GM12878 (cell line): ENCODE data around the gene CYP26C1. TPM values are rescaled to one million over a fixed set of nuclear protein-coding genes. Genes with fewer than 3 reads are reported as not detected.

Experiments used
- ATAC-seq: fragments of 200-7000 bp; cut with Tn5 transposase; 3 replicates; pipeline ENCODE4 v1.9.1; 2020; ENCODE audit warnings: mild to moderate bottlenecking, moderate library complexity
- BruUV-seq: library from RNA; stranded (reverse); fragments of 400-500 nt; replicated peaks from 2 replicates; lab custom pipeline; 2021; lab: Mats Ljungman, UMichigan
- CTCF ChIA-PET: fragments of 300-600 bp; sonication (Branson Sonifier 250); formaldehyde crosslinking; extraction: SDS; loops from one replicate; lab custom pipeline; 2021; ENCODE audit warnings: inconsistent platforms; lab: Yijun Ruan, JAX
- POLR2A ChIA-PET: fragments of 350-600 bp; formaldehyde crosslinking; extraction: SDS; loops from one replicate; lab custom pipeline; 2021; ENCODE audit warnings: inconsistent platforms; lab: Charles Lee
- RAD21 ChIA-PET: fragments of 300-600 bp; sonication (Branson Sonifier 250); formaldehyde crosslinking; loops from one replicate; lab custom pipeline; 2023; ENCODE audit warnings: antibody characterized with exemption; ENCODE audit not compliant: unreplicated experiment; lab: Charles Lee
- SMC1A ChIA-PET: fragments of 300-600 bp; sonication (Branson Sonifier 250); formaldehyde crosslinking; loops from one replicate; lab custom pipeline; 2023; ENCODE audit not compliant: unreplicated experiment, uncharacterized antibody; lab: Charles Lee
- DNase-seq: peaks from one replicate; pipeline ENCODE4 v3.0.0-alpha.2; 2011; ENCODE audit warnings: low read depth, low spot score
- FAIRE-seq: peaks from 3 replicates; lab custom pipeline; 2011; peaks lifted over from hg19 to GRCh38; lab: Jason Lieb, UNC
- H2AFZ ChIP-seq: 2 replicates; pipeline ENCODE4 v1.6.0; 2011; ENCODE audit warnings: low read depth, low read length, control low read depth; ENCODE audit not compliant: control insufficient read depth
- H3K27ac ChIP-seq: 2 replicates; pipeline ENCODE4 v1.5.1; 2011; ENCODE audit warnings: control low read depth; ENCODE audit not compliant: control insufficient read depth, insufficient read depth
- H3K27me3 ChIP-seq, 2 experiments: replicated peaks in 1 of 2; 2 replicates each; pipeline versions ENCODE4 v1.6.0 to v1.6.1; 2011; ENCODE audit warnings: low read length in 1 of 2; ENCODE audit not compliant: control insufficient read depth in 2 of 2, insufficient read depth in 2 of 2
- H3K36me3 ChIP-seq, 2 experiments: 2 replicates each; pipeline ENCODE4 v1.5.1; 2011; ENCODE audit warnings: low read length in 1 of 2; ENCODE audit not compliant: control insufficient read depth in 2 of 2, insufficient read depth in 2 of 2
- H3K4me1 ChIP-seq: 2 replicates; pipeline ENCODE4 v1.6.1; 2011; ENCODE audit warnings: mild to moderate bottlenecking, low read length, moderate library complexity, mixed read lengths; ENCODE audit not compliant: control insufficient read depth, insufficient read depth
- H3K4me2 ChIP-seq: 2 replicates; pipeline ENCODE4 v1.6.0; 2011; ENCODE audit warnings: control low read depth; ENCODE audit not compliant: control insufficient read depth, insufficient read depth
- H3K4me3 ChIP-seq: fragments of 200-600 bp; sonication (generic); 2 replicates; pipeline ENCODE4 v1.5.1; 2016
- H3K79me2 ChIP-seq: 2 replicates; pipeline ENCODE4 v1.6.0; 2011; ENCODE audit warnings: low read length; ENCODE audit not compliant: control insufficient read depth, insufficient read depth
- H3K9ac ChIP-seq: 2 replicates; pipeline ENCODE4 v1.8.0; 2011; ENCODE audit warnings: low read length, control low read depth, mixed read lengths; ENCODE audit not compliant: control insufficient read depth, insufficient read depth
- H3K9me3 ChIP-seq: replicated peaks from 3 replicates; pipeline ENCODE4 v1.5.1; 2011; ENCODE audit warnings: mild to moderate bottlenecking, low read length; ENCODE audit not compliant: control insufficient read depth, insufficient read depth
- H4K20me1 ChIP-seq: 2 replicates; pipeline ENCODE4 v1.6.0; 2011; ENCODE audit not compliant: control insufficient read depth, insufficient read depth
- MEF2A ChIP-seq: IDR thresholded peaks from 2 replicates; pipeline ENCODE4 v1.6.1; 2011; ENCODE audit warnings: low read depth, mild to moderate bottlenecking, low read length, moderate library complexity; ENCODE audit not compliant: insufficient read depth
- SIX5 ChIP-seq: IDR thresholded peaks from 2 replicates; pipeline ENCODE4 v1.6.1; 2011; ENCODE audit warnings: mild to moderate bottlenecking, low read depth, low read length, moderate library complexity; ENCODE audit not compliant: severe bottlenecking
- SMAD1 ChIP-seq: fragments of 450-650 bp; IDR thresholded peaks from 2 replicates; pipeline ENCODE4 v1.6.1; 2018; ENCODE audit warnings: mild to moderate bottlenecking, low read depth; ENCODE audit not compliant: partially characterized antibody
- ZBTB33 ChIP-seq: fragments of 450-650 bp; IDR thresholded peaks from 2 replicates; pipeline ENCODE4 v1.6.1; 2017; ENCODE audit warnings: mild to moderate bottlenecking
- ZNF384 ChIP-seq: IDR thresholded peaks from 2 replicates; pipeline ENCODE4 v1.6.1; 2012; ENCODE audit warnings: low read depth, mild to moderate bottlenecking, low read length, improper control_type of control experiment, borderline replicate concordance
- whole genome bisulfite sequencing: methylation state at CpG from one replicate; pipeline ENCODE4 v1.1.6; 2016; ENCODE audit warnings: low lambda C conversion rate; ENCODE audit not compliant: insufficient replicate concordance, insufficient coverage; ENCODE audit errors: missing lambda C conversion rate; 5-methylcytosine and 5-hydroxymethylcytosine counted together
- in situ Hi-C: fragments of 300-500 bp; cut with MboI; formaldehyde crosslinking; loops from 9 replicates; pipeline ENCODE4 v1.14.3; 2018; ENCODE audit warnings: mixed read lengths
- intact Hi-C: fragments of 100-400 bp; cut with micrococcal nuclease; formaldehyde crosslinking; loops from one replicate; pipeline ENCODE4 v1.14.2; 2022; ENCODE audit not compliant: unreplicated experiment
- polyA plus RNA-seq, 11 experiments: library from polyadenylated mRNA; depleted of rRNA in 4 of 11; unstranded in 6 of 11; stranded (reverse) in 5 of 11; fragments of >200 nt; fragmentation: Nextera tagmentation in 4 of 11; fragmentation: Illumina TruSeq in 1 of 11; extraction: Ambion mirVana in 4 of 11; extraction: Trizol in 1 of 11; gene quantifications; 1 replicate in 1 of 11; 2 replicates in 10 of 11; pipeline versions ENCODE4 v1.2.1 to v1.2.3, GENCODE V29; 2011 to 2016; ENCODE audit warnings: inconsistent platforms in 2 of 11, missing spikeins in 2 of 11, low read depth in 1 of 11
- total RNA-seq, 4 experiments: library from RNA; depleted of rRNA in 3 of 4; stranded (reverse); fragments of >200 nt in 3 of 4; fragmentation: Illumina TruSeq in 1 of 4; extraction: Trizol in 1 of 4; gene quantifications; 2 replicates each; pipeline versions ENCODE4 v1.2.1 to v1.2.3, GENCODE V29; 2013 to 2021

Gene CYP26C1
- total and polyA plus RNA-seq, 10 of the 15 experiments (the other 5 are each of a cell fraction or from before 2014, with no cell fraction given): under 0.01 to 0.08 TPM; not detected in 8

GRCh38 chr10:93027508-93027907, 33.1 kb upstream of the CYP26C1 start (continued):
- no peak for TF ChIP-seq ZBTB33
- TF ChIP-seq SIX5: no peak
- TF ChIP-seq SMAD1: no peak

DNA sequence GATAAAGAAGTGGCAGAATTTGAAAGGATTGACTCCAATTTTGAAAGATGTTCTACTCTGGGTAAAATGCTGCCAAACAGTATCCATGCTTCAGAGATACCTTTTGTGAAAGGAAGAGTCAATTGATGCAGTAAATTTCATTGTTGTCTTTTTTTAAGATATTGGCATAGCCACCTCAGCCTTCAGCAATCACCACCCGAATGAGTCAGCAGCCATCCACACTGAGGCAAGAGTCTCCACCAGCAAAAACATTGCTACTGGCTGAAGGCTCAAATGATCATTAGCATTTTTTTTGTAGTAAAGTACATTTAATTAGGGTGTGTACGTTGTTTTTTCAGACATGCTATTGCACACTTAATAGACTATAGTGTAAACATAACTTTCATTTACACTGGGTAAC, 31.7 kb upstream of the CYP26C1 start:
- TF ChIP-seq ZNF384 (no peak), MEF2A (no peak)
- FAIRE-seq (no peak), DNase-seq (no peak), ATAC-seq (no peak)
- SMC1A ChIA-PET: no interaction called here
- Histone ChIP-seq H3K4me1 (no peaks in the 10 kb centered on the region), H3K79me2 (no peaks in the 10 kb centered on the region), H3K4me3 (no peak overlapping the region), H3K9ac (no peak overlapping the region), H3K9me3 (no peaks in the 10 kb centered on the region), H2AFZ (no peak overlapping the region), H4K20me1 (no peaks in the 10 kb centered on the region), H3K27ac (no peak overlapping the region), H3K27me3 (no peaks in the 10 kb centered on the region), H3K36me3 (no peaks in the 10 kb centered on the region), H3K4me2 (no peak overlapping the region)
- no TSS peak for BruUV-seq
- POLR2A ChIA-PET: no interaction called here
- intact Hi-C loops (no loop called here), in situ Hi-C loops (no loop called here)
- RAD21 ChIA-PET: no interaction called here
- 71% methylated on average over 2 of the region's 2 CpGs for WGBS
- CTCF ChIA-PET: no interaction called here
